Measurements from ENCODE around the gene ID4.

Gene ID4

DNA sequence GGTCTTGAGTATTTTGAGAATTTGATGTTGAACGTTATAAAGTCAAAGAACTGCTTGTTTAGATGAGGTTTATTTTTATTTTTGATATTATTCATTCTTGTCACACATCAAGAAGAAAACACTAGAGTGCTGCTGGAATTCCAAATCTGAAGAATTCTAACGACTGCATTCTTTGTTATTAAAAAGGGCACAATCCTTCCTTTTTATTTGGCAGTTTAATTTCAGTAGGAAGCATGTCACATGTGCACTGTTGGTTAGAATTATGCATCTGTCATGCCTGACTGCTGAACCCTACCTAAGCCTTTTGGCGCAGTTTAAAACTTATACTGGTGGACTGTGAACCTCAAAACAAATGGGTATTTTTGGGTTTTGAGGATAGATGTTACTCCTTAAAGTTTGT is 4.0 kb downstream of the ID4 start:
- no peak overlapping the region for H3K9ac ChIP-seq (ENCODE audit: low read length)
- no peaks in the 10 kb centered on the region for H3K4me1 ChIP-seq (ENCODE audit: low read length)
- no peak overlapping the region for H3K4me2 ChIP-seq (ENCODE audit: low read depth, low read length)
- no peaks in the 10 kb centered on the region for H4K20me1 ChIP-seq (ENCODE audit: insufficient read depth, low read length)
- H3K9me3 ChIP-seq (replicated peaks; ENCODE audit: insufficient read depth, low read length): no peaks in the 10 kb centered on the region
- H3K79me2 ChIP-seq (ENCODE audit: low read length): no peaks in the 10 kb centered on the region
- no peak overlapping the region for H2AFZ ChIP-seq (ENCODE audit: low read length)
- no peaks in the 10 kb centered on the region for H3K36me3 ChIP-seq (replicated peaks; ENCODE audit: insufficient read depth, low read length)
- no peaks in the 10 kb centered on the region for H3F3A ChIP-seq (ENCODE audit: insufficient read depth, low read length)
- H3K4me3 ChIP-seq (ENCODE audit: low read length): no peak overlapping the region
- H3K27ac ChIP-seq (ENCODE audit: low read length): no peak overlapping the region
- TF ChIP-seq, protein P1, sequence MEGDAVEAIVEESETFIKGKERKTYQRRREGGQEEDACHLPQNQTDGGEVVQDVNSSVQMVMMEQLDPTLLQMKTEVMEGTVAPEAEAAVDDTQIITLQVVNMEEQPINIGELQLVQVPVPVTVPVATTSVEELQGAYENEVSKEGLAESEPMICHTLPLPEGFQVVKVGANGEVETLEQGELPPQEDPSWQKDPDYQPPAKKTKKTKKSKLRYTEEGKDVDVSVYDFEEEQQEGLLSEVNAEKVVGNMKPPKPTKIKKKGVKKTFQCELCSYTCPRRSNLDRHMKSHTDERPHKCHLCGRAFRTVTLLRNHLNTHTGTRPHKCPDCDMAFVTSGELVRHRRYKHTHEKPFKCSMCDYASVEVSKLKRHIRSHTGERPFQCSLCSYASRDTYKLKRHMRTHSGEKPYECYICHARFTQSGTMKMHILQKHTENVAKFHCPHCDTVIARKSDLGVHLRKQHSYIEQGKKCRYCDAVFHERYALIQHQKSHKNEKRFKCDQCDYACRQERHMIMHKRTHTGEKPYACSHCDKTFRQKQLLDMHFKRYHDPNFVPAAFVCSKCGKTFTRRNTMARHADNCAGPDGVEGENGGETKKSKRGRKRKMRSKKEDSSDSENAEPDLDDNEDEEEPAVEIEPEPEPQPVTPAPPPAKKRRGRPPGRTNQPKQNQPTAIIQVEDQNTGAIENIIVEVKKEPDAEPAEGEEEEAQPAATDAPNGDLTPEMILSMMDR (IDR thresholded peaks at IDR 0.05; ENCODE audit: low read length): no peak
- TF ChIP-seq EZH2phosphoT487 (IDR thresholded peaks at IDR 0.05; ENCODE audit: low read length) (no peak), EZH2 (optimal IDR thresholded peaks at IDR 0.05; ENCODE audit: low read depth, low read length) (no peak)
- DNase-seq: no peak
- H3K9me2 ChIP-seq (replicated peaks; ENCODE audit: insufficient read depth, low read length): no peaks in the 10 kb centered on the region
- H3K27me3 ChIP-seq (replicated peaks; ENCODE audit: insufficient read depth, low read length): no peaks in the 10 kb centered on the region

DNA sequence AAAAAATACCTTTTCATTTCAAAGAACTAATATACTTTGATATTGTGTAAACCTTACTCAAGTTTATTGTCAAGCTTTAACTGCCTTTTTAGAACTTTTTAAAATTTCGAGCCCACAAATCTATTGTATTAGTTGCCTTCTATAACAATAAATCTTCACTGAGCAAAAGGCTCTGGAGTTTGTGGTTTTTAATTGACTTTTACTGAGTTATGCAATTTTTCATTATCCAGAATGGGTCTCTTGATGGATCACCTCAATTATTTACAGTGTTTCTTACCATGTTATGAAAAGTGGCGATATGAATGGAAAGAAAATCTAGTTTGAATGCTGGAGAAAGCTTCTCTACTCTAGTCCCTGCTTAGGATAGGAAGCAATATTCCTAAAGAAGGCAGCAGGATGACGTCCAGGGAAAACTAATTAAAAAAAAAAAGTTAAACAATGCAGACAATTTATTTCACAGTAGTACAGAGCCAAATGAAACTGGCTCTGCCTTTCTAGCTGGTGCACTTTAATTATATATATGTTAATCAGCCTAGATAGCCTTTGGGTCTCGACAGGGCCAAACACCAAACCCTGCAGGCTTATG is 5.0 kb downstream of the ID4 start:
- H3K9ac ChIP-seq (ENCODE audit: low read length): no peak overlapping the region
- no peaks in the 10 kb centered on the region for H3K4me1 ChIP-seq (ENCODE audit: low read length)
- H2AFZ ChIP-seq (ENCODE audit: low read length): no peak overlapping the region
- H3K4me3 ChIP-seq (ENCODE audit: low read length): no peak overlapping the region
- no peaks in the 10 kb centered on the region for H3K9me2 ChIP-seq (replicated peaks; ENCODE audit: insufficient read depth, low read length)
- no peaks in the 10 kb centered on the region for H3F3A ChIP-seq (ENCODE audit: insufficient read depth, low read length)
- H3K4me2 ChIP-seq (ENCODE audit: low read depth, low read length): no peak overlapping the region
- no peak overlapping the region for H3K27ac ChIP-seq (ENCODE audit: low read length)
- H3K9me3 ChIP-seq (replicated peaks; ENCODE audit: insufficient read depth, low read length): no peaks in the 10 kb centered on the region
- no peaks in the 10 kb centered on the region for H3K36me3 ChIP-seq (replicated peaks; ENCODE audit: insufficient read depth, low read length)
- no peaks in the 10 kb centered on the region for H4K20me1 ChIP-seq (ENCODE audit: insufficient read depth, low read length)
- H3K27me3 ChIP-seq (replicated peaks; ENCODE audit: insufficient read depth, low read length): no peaks in the 10 kb centered on the region
- TF ChIP-seq, protein P1 (IDR thresholded peaks at IDR 0.05; ENCODE audit: low read length): no peak
- no peak for TF ChIP-seq EZH2 (optimal IDR thresholded peaks at IDR 0.05; ENCODE audit: low read depth, low read length)
- TF ChIP-seq EZH2phosphoT487 (IDR thresholded peaks at IDR 0.05; ENCODE audit: low read length): no peak
- no peak for DNase-seq
- no peaks in the 10 kb centered on the region for H3K79me2 ChIP-seq (ENCODE audit: low read length)

DNA sequence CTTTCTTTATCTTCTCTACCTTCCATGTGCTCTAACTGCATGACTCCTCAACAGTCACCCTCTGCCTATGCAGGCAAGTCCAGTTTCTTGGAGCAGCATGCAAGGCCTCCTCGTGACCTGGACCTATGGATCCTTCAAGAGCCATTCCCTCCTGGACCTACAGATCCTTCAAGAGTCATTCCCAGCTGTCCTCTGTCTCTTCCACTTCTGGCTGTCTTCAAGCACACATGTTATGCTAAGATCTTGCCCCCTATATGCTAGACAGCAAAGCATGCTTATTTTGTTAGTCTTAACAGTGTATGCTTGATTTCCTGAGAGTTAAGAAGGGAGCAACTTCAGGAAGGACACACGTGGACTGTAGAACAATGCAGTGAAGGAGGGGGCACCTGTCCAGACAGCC is 7.5 kb downstream of the ID4 start:
- H4K20me1 ChIP-seq (ENCODE audit: insufficient read depth, low read length): no peaks in the 10 kb centered on the region
- H3F3A ChIP-seq (ENCODE audit: insufficient read depth, low read length): no peaks in the 10 kb centered on the region
- H3K9ac ChIP-seq (ENCODE audit: low read length): no peak overlapping the region
- no peaks in the 10 kb centered on the region for H3K27me3 ChIP-seq (replicated peaks; ENCODE audit: insufficient read depth, low read length)
- no peak for TF ChIP-seq EZH2phosphoT487 (IDR thresholded peaks at IDR 0.05; ENCODE audit: low read length)
- TF ChIP-seq EZH2 (optimal IDR thresholded peaks at IDR 0.05; ENCODE audit: low read depth, low read length): no peak
- TF ChIP-seq, protein P1 (IDR thresholded peaks at IDR 0.05; ENCODE audit: low read length): no peak
- H2AFZ ChIP-seq (ENCODE audit: low read length): no peak overlapping the region
- H3K79me2 ChIP-seq (ENCODE audit: low read length): no peaks in the 10 kb centered on the region
- H3K4me1 ChIP-seq (ENCODE audit: low read length): no peaks in the 10 kb centered on the region
- DNase-seq: no peak
- H3K9me3 ChIP-seq (replicated peaks; ENCODE audit: insufficient read depth, low read length): no peaks in the 10 kb centered on the region
- no peaks in the 10 kb centered on the region for H3K36me3 ChIP-seq (replicated peaks; ENCODE audit: insufficient read depth, low read length)
- H3K4me3 ChIP-seq (ENCODE audit: low read length): no peak overlapping the region
- no peak overlapping the region for H3K27ac ChIP-seq (ENCODE audit: low read length)
- H3K9me2 ChIP-seq (replicated peaks; ENCODE audit: insufficient read depth, low read length): no peaks in the 10 kb centered on the region
- no peak overlapping the region for H3K4me2 ChIP-seq (ENCODE audit: low read depth, low read length)

All from MM.1S (cell line).